IMR-90 (cell line): ENCODE data around the gene SLC46A2. TPM values are rescaled to one million over a fixed set of nuclear protein-coding genes. Genes with fewer than 3 reads are reported as not detected.

Experiments
- BHLHE40 ChIP-seq: fragments of 150-350 bp; IDR thresholded peaks from 2 replicates; pipeline ENCODE4 v1.6.1; 2016; ENCODE audit warnings: mild to moderate bottlenecking, low read depth, low read length
- POLR2A ChIP-seq: IDR thresholded peaks from 2 replicates; pipeline ENCODE4 v1.6.1; 2012; ENCODE audit warnings: mild to moderate bottlenecking, low read depth, low read length
- RAD21 ChIP-seq: IDR thresholded peaks from 2 replicates; pipeline ENCODE4 v1.6.1; 2012; ENCODE audit warnings: low read length, improper control_type of control experiment
- polyA plus RNA-seq, 3 experiments: library from polyadenylated mRNA; depleted of rRNA; stranded (reverse); fragments of >200 nt; gene quantifications; 2 replicates each; pipeline ENCODE4 v1.2.3, GENCODE V29; 2012; ENCODE audit warnings: low replicate concordance in 1 of 3
- total RNA-seq: library from RNA; depleted of rRNA; stranded (reverse); fragments of >200 nt; gene quantifications from 2 replicates; pipeline ENCODE4 v1.2.3, GENCODE V29; 2012
- TF ChIP-seq, protein P1 (sequence below): conservative IDR thresholded peaks from 2 replicates; pipeline ENCODE4 v1.5.1; 2012; ENCODE audit warnings: mild to moderate bottlenecking, low read depth, low read length, improper control_type of control experiment
- TF ChIP-seq, protein P2 (sequence below): fragments of 150-350 bp; IDR thresholded peaks from 2 replicates; pipeline ENCODE4 v1.6.1; 2016; ENCODE audit warnings: low read depth, mild to moderate bottlenecking, low read length, moderate library complexity, borderline replicate concordance

Gene SLC46A2
- total and polyA plus RNA-seq, 2 of the 4 experiments (the other 2 are of a cell fraction), result not detected

DNA sequence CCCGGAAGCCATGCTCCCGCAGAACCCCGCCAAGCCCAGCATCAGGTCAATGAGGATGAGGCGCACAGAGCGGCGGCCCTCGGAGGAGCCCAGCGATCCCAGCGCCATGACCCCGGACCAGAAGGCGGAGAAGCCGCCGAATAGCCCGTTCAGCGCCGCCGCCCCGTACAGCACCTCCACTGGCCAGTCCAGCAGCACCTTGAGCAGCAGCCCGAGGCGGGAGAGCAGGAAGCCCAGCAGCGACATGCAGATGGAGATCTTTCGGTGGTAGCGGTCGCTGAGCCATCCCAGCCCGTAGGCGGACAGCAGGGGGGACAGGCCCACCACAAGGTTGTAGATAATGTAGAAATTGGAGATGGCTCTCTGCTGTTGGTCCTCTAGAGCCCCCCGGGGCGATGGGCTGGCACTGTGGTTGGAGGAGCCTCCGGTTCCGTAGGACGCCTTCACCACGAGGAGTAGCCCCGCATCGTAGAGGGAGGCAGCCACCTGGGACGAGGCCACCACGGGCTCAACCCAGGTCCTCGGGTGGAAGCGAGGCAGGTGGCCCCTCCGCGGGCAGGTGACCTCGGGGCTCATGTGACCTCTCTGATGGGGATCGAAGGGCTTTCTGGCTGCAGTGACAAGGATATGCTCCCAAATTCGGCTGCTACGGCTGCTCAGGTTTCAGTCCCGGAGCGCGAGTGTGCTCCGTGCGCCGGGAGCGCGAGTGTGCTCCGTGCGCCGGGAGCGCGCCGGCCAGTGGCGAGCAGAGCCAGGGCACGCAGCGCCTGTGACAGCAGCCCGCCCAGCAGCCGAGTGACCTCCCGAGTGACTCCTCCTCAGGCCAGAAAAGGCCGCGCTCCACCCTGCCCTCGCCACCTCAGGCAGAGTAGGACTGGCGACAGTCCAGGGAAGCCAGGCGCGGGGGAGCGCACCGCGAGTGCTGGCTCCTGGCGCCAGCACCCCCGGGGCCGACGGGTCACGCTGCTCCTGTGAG lies at the start of gene SLC46A2 (continued):
- TF ChIP-seq, protein P1, sequence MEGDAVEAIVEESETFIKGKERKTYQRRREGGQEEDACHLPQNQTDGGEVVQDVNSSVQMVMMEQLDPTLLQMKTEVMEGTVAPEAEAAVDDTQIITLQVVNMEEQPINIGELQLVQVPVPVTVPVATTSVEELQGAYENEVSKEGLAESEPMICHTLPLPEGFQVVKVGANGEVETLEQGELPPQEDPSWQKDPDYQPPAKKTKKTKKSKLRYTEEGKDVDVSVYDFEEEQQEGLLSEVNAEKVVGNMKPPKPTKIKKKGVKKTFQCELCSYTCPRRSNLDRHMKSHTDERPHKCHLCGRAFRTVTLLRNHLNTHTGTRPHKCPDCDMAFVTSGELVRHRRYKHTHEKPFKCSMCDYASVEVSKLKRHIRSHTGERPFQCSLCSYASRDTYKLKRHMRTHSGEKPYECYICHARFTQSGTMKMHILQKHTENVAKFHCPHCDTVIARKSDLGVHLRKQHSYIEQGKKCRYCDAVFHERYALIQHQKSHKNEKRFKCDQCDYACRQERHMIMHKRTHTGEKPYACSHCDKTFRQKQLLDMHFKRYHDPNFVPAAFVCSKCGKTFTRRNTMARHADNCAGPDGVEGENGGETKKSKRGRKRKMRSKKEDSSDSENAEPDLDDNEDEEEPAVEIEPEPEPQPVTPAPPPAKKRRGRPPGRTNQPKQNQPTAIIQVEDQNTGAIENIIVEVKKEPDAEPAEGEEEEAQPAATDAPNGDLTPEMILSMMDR, result no peak
- TF ChIP-seq, protein P2, sequence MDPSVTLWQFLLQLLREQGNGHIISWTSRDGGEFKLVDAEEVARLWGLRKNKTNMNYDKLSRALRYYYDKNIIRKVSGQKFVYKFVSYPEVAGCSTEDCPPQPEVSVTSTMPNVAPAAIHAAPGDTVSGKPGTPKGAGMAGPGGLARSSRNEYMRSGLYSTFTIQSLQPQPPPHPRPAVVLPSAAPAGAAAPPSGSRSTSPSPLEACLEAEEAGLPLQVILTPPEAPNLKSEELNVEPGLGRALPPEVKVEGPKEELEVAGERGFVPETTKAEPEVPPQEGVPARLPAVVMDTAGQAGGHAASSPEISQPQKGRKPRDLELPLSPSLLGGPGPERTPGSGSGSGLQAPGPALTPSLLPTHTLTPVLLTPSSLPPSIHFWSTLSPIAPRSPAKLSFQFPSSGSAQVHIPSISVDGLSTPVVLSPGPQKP, result no peak
- TF ChIP-seq POLR2A (no peak), BHLHE40 (no peak), RAD21 (no peak)
